ENCODE results near the gene ADAM12.

DNA sequence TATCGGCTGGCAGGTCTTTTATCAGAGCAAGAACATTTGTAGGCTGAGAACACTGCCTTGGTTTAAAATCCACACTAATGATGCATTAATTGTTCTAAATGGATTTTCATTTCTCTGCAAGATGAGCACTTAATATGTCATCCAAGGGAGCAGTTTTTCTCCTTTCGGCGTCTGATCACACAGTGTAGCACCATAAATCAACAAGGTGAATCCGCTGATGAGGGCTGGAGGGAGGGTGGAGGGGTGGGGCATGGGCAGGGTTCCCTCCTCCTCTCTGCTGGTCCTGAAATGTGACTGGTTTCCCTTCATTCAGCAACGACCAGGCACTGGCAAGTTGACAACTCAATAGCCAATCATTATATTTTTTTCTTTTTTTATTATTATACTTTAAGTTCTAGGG is 45.6 kb downstream of the ADAM12 start:
- TF ChIP-seq CTCF (IDR thresholded peaks at IDR 0.05) (no peak), POLR2A (IDR thresholded peaks at IDR 0.05) (no peak)

Data from sigmoid colon (tissue), 3 donors.